HEK293 (cell line): Measurements from ENCODE around the gene METTL21A.

ENCODE experiments used
- CTCF ChIA-PET: fragments of 350-600 bp; formaldehyde crosslinking; extraction: SDS; loops from one replicate; lab custom pipeline; 2021; ENCODE audit warnings: antibody characterized with exemption; lab: Yijun Ruan, JAX
- POLR2A ChIA-PET: fragments of 300-600 bp; formaldehyde crosslinking; extraction: SDS; loops from one replicate; lab custom pipeline; 2020; ENCODE audit warnings: antibody characterized with exemption, inconsistent platforms; lab: Yijun Ruan, JAX
- H3K27ac ChIP-seq: fragments of 200-500 bp; sonication (Bioruptor generic); 2 replicates; pipeline ENCODE4 v1.5.1; 2014; ENCODE audit warnings: low read depth, low read length, control low read depth, inconsistent platforms; ENCODE audit errors: extremely low read depth
- H3K36me3 ChIP-seq, 2 experiments: fragments of 200-500 bp in 1 of 2; sonication (Bioruptor generic) in 1 of 2; 1 replicate in 1 of 2; 2 replicates in 1 of 2; pipeline ENCODE4 v1.5.1; 2014 to 2017; ENCODE audit warnings: inconsistent platforms in 2 of 2, low read length in 2 of 2; ENCODE audit not compliant: control insufficient read depth in 2 of 2, insufficient read depth in 1 of 2
- H3K4me1 ChIP-seq: fragments of 200-500 bp; sonication (Bioruptor generic); 2 replicates; pipeline ENCODE4 v1.5.1; 2014; ENCODE audit warnings: mild to moderate bottlenecking, low read length, inconsistent platforms; ENCODE audit not compliant: control insufficient read depth, insufficient read depth
- H3K4me3 ChIP-seq: 2 replicates; pipeline ENCODE4 v1.5.1; 2011; ENCODE audit warnings: low read depth, mild to moderate bottlenecking, control low read depth, low read length, moderate library complexity
- H3K9me3 ChIP-seq: fragments of 200-500 bp; sonication (Bioruptor generic); 2 replicates; pipeline ENCODE4 v1.5.1; 2014; ENCODE audit warnings: low read depth, low read length, inconsistent platforms; ENCODE audit not compliant: control insufficient read depth, insufficient read depth
- ATF2 ChIP-seq: fragments of 450-650 bp; formaldehyde crosslinking; IDR thresholded peaks from 2 replicates; pipeline ENCODE4 v1.5.1; 2016; ENCODE audit warnings: missing biosample characterization, missing genetic modification characterization, low read depth
- GFI1B ChIP-seq: fragments of 450-650 bp; formaldehyde crosslinking; IDR thresholded peaks from 2 replicates; pipeline ENCODE4 v1.5.1; 2016; ENCODE audit warnings: missing biosample characterization, missing genetic modification characterization
- MEIS1 ChIP-seq: sonication (generic); formaldehyde crosslinking; IDR thresholded peaks from 2 replicates; pipeline ENCODE4 v1.8.1; 2022; ENCODE audit warnings: missing genetic modification reagents, mild to moderate bottlenecking, borderline replicate concordance
- PRDM2 ChIP-seq: fragments of 450-650 bp; formaldehyde crosslinking; IDR thresholded peaks from 2 replicates; pipeline ENCODE4 v1.5.1; 2016; ENCODE audit warnings: missing biosample characterization, missing genetic modification characterization, borderline replicate concordance
- SP7 ChIP-seq: fragments of 450-650 bp; formaldehyde crosslinking; IDR thresholded peaks from 2 replicates; pipeline ENCODE4 v1.5.1; 2016; ENCODE audit warnings: missing biosample characterization, missing genetic modification characterization
- TCF7L2 ChIP-seq: IDR thresholded peaks from 2 replicates; pipeline ENCODE4 v1.6.1; 2011; ENCODE audit warnings: low read depth, mild to moderate bottlenecking, inconsistent platforms, low read length, moderate library complexity, borderline replicate concordance
- YY1 ChIP-seq: fragments of 450-650 bp; formaldehyde crosslinking; IDR thresholded peaks from 2 replicates; pipeline ENCODE4 v1.5.1; 2018; ENCODE audit warnings: missing biosample characterization, missing genetic modification characterization
- YY2 ChIP-seq: fragments of 450-650 bp; formaldehyde crosslinking; IDR thresholded peaks from 2 replicates; pipeline ENCODE4 v1.5.1; 2016; ENCODE audit warnings: missing biosample characterization, missing genetic modification characterization
- ZBTB7A ChIP-seq: fragments of 450-650 bp; formaldehyde crosslinking; IDR thresholded peaks from 2 replicates; pipeline ENCODE4 v1.5.1; 2016; ENCODE audit warnings: low read depth, missing biosample characterization, missing genetic modification characterization
- ZNF155 ChIP-seq: fragments of 450-650 bp; formaldehyde crosslinking; IDR thresholded peaks from 2 replicates; pipeline ENCODE4 v1.5.1; 2016; ENCODE audit warnings: missing biosample characterization, missing genetic modification characterization
- ZNF16 ChIP-seq: fragments of 450-650 bp; formaldehyde crosslinking; IDR thresholded peaks from 2 replicates; pipeline ENCODE4 v1.5.1; 2016; ENCODE audit warnings: low read depth, missing biosample characterization, missing genetic modification characterization
- ZNF184 ChIP-seq: fragments of 450-650 bp; IDR thresholded peaks from 2 replicates; pipeline ENCODE4 v1.5.1; 2018; ENCODE audit warnings: missing biosample characterization, mild to moderate bottlenecking, missing genetic modification characterization
- ZNF2 ChIP-seq: fragments of 450-650 bp; formaldehyde crosslinking; IDR thresholded peaks from 2 replicates; pipeline ENCODE4 v1.5.1; 2016; ENCODE audit warnings: missing biosample characterization, missing genetic modification characterization
- ZNF341 ChIP-seq: fragments of 450-650 bp; formaldehyde crosslinking; IDR thresholded peaks from 2 replicates; pipeline ENCODE4; 2016; ENCODE audit warnings: low read depth, missing biosample characterization, missing genetic modification characterization
- ZNF362 ChIP-seq: fragments of 450-650 bp; formaldehyde crosslinking; IDR thresholded peaks from 2 replicates; pipeline ENCODE4 v1.5.1; 2016; ENCODE audit warnings: missing biosample characterization, missing genetic modification characterization
- ZNF37A ChIP-seq: fragments of 450-650 bp; IDR thresholded peaks from 2 replicates; pipeline ENCODE4 v1.5.1; 2018; ENCODE audit warnings: missing biosample characterization, missing genetic modification characterization
- ZNF549 ChIP-seq: fragments of 450-650 bp; IDR thresholded peaks from 2 replicates; pipeline ENCODE4 v1.5.1; 2018; ENCODE audit warnings: missing biosample characterization, missing genetic modification characterization, mild to moderate bottlenecking, inconsistent platforms, moderate library complexity
- ZNF785 ChIP-seq: fragments of 450-650 bp; formaldehyde crosslinking; IDR thresholded peaks from 2 replicates; pipeline ENCODE4 v1.5.1; 2016; ENCODE audit warnings: missing biosample characterization, missing genetic modification characterization

METTL21A gene

GRCh38 chr2:207673431-207673830 lies 48.2 kb upstream of the METTL21A start (continued):
- no peak for TF ChIP-seq TCF7L2

- ChIA-PET POLR2A (no interaction called here), CTCF (no interaction called here)
- Histone ChIP-seq H3K36me3 (no peaks in the 10 kb centered on the region), H3K27ac (no peak overlapping the region), H3K4me1 (no peaks in the 10 kb centered on the region), H3K4me3 (no peak overlapping the region), H3K9me3 (no peaks in the 10 kb centered on the region)
- TF ChIP-seq YY1 (tag by site-specific recombination) = no peak
- TF ChIP-seq ZNF2 (tag by site-specific recombination) = no peak
- no peak for TF ChIP-seq ZNF184
- no peak for TF ChIP-seq PRDM2 (tag by site-specific recombination)
- TF ChIP-seq ZNF16 (tag by site-specific recombination) = no peak
- no peak for TF ChIP-seq MEIS1 (CRISPR knock-in tag)
- TF ChIP-seq ATF2 (tag by site-specific recombination) = no peak
- no peak for TF ChIP-seq GFI1B
- no peak for TF ChIP-seq YY2 (tag by site-specific recombination)
- TF ChIP-seq SP7 (tag by site-specific recombination) = no peak
- TF ChIP-seq ZNF785 (tag by site-specific recombination) = no peak
- no peak for TF ChIP-seq ZNF549 (tag by site-specific recombination)
- no peak for TF ChIP-seq ZNF37A
- no peak for TF ChIP-seq ZNF362 (tag by site-specific recombination)
- TF ChIP-seq ZNF341 (tag by site-specific recombination) = no peak
- no peak for TF ChIP-seq ZBTB7A
- TF ChIP-seq ZNF155 (tag by site-specific recombination) = no peak
Measured at GRCh38 chr2:207670887-207671286, 45.7 kb upstream of the METTL21A start.
